BLaER1 treated with 17β-estradiol and CSF1 and Interleukin-3, amounts not matched to agents 10 nM and 100 nM (cell line): Measurements from ENCODE around the gene IL10RB.

Experiments
- H3K27ac ChIP-seq, 11 experiments: shearing (Covaris generic); formaldehyde crosslinking; 2 replicates each; pipeline ENCODE4 v1.8.1; 2022
- H3K27me3 ChIP-seq, 11 experiments: shearing (Covaris generic); formaldehyde crosslinking; 2 replicates each; pipeline ENCODE4 v1.8.1; 2022
- H3K36me3 ChIP-seq, 11 experiments: shearing (Covaris generic); formaldehyde crosslinking; 2 replicates each; pipeline ENCODE4 v1.8.1; 2022
- H3K4me1 ChIP-seq, 10 experiments: shearing (Covaris generic); formaldehyde crosslinking; 2 replicates each; pipeline ENCODE4 v1.8.1; 2022
- H3K4me2 ChIP-seq, 11 experiments: shearing (Covaris generic); formaldehyde crosslinking; 2 replicates each; pipeline ENCODE4 v1.8.1; 2022
- H3K4me3 ChIP-seq, 10 experiments: shearing (Covaris generic); formaldehyde crosslinking; 2 replicates each; pipeline ENCODE4 v1.8.1; 2022
- H3K9ac ChIP-seq, 11 experiments: shearing (Covaris generic); formaldehyde crosslinking; 2 replicates each; pipeline ENCODE4 v1.8.1; 2022
- H3K9me3 ChIP-seq, 11 experiments: shearing (Covaris generic); formaldehyde crosslinking; replicated peaks in 1 of 11; 2 replicates each; pipeline ENCODE4 v1.8.1; 2022
- H4K20me1 ChIP-seq, 11 experiments: shearing (Covaris generic); formaldehyde crosslinking; 2 replicates each; pipeline ENCODE4 v1.8.1; 2022
- Cebpa-rat ChIP-seq, 11 experiments: shearing (Covaris generic); IDR thresholded peaks; 2 replicates each; pipeline ENCODE4 v1.8.1; 2022

IL10RB gene

DNA sequence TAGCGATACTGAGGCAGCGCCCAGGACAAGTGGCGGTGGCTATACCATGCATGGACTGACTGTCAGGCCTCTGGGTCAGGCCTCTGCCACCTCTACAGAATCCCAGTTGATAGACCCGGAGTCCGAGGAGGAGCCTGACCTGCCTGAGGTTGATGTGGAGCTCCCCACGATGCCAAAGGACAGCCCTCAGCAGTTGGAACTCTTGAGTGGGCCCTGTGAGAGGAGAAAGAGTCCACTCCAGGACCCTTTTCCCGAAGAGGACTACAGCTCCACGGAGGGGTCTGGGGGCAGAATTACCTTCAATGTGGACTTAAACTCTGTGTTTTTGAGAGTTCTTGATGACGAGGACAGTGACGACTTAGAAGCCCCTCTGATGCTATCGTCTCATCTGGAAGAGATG is 3.2 kb upstream of the IL10RB start:
- H3K4me1 ChIP-seq, result peaks cover 42 to 89% (median 82%) of the 10 kb centered on the region in 10 experiments

GRCh38 chr21:33264561-33264960 is 1.6 kb upstream of the IL10RB start:
- no peak for TF ChIP-seq Cebpa-rat (IDR thresholded peaks at IDR 0.05)
- Histone ChIP-seq H3K36me3 (peaks cover 29 to 62% (median 43%) of the 10 kb centered on the region in 11 experiments), H3K4me2 (peak overlapping the region in 10 of 11 experiments; percentile 84 to 97 (median 94); a peak in 20 of 22 replicates), H3K9ac (peak overlapping the region; percentile 2 to 99 (median 97); a peak in 17 of 22 replicates), H3K9me3 (no peaks in the 10 kb centered on the region), H3K4me3 (peak overlapping the region in 7 of 10 experiments; percentile 76 to 94 (median 86); a peak in 14 of 20 replicates), H4K20me1 (peaks cover 0 to 14% (median 0%) of the 10 kb centered on the region in 11 experiments; a peak in 6 of 22 replicates), H3K27ac (peak overlapping the region; percentile 88 to 99 (median 94); a peak in 21 of 22 replicates), H3K27me3 (no peaks in the 10 kb centered on the region), H3K4me1 (peaks cover 48 to 87% (median 84%) of the 10 kb centered on the region in 10 experiments)

More for the DNA sequence above, 3.2 kb upstream of the IL10RB start:
- no peak for TF ChIP-seq Cebpa-rat (IDR thresholded peaks at IDR 0.05)
- Histone ChIP-seq H4K20me1 (peaks cover 0 to 5% (median 0%) of the 10 kb centered on the region in 11 experiments; a peak in 2 of 22 replicates), H3K9ac (peak overlapping the region in 10 of 11 experiments; percentile 11 to 98 (median 78); a peak in 14 of 22 replicates), H3K27me3 (no peaks in the 10 kb centered on the region), H3K4me2 (peak overlapping the region; percentile 47 to 97 (median 91); a peak in 18 of 22 replicates), H3K4me3 (peak overlapping the region in 3 of 10 experiments; percentile 1 to 24 (median 2); a peak in 3 of 20 replicates), H3K9me3 (peaks cover 3 to 8% (median 4%) of the 10 kb centered on the region in 11 experiments; a peak in 20 of 22 replicates), H3K27ac (peak overlapping the region; percentile 79 to 99 (median 94)), H3K36me3 (peaks cover 27 to 62% (median 43%) of the 10 kb centered on the region in 11 experiments)

GRCh38 chr21:33265664-33266049 is 510 bp upstream of the IL10RB start:
- H3K4me1 ChIP-seq, result peaks cover 48 to 83% (median 74%) of the 10 kb centered on the region in 10 experiments
- peak in 9 of 11 experiments; percentile 18 to 57 (median 39); a peak in 10 of 22 replicates for TF ChIP-seq Cebpa-rat (IDR thresholded peaks at IDR 0.05)
- H3K4me2 ChIP-seq, result peak overlapping the region; percentile 84 to 97 (median 94)
- peak overlapping the region; percentile 71 to 94 (median 84) for H3K4me3 ChIP-seq
- peak overlapping the region; percentile 88 to 99 (median 97) for H3K9ac ChIP-seq
- no peaks in the 10 kb centered on the region for H3K9me3 ChIP-seq
- H3K36me3 ChIP-seq, result peaks cover 37 to 66% (median 53%) of the 10 kb centered on the region in 11 experiments
- no peaks in the 10 kb centered on the region for H3K27me3 ChIP-seq
- H4K20me1 ChIP-seq, result peaks cover 0 to 10% (median 0%) of the 10 kb centered on the region in 11 experiments; a peak in 6 of 22 replicates
- H3K27ac ChIP-seq, result peak overlapping the region; percentile 88 to 99 (median 94)

GRCh38 chr21:33266789-33267135 is 595 bp downstream of the IL10RB start:
- Histone ChIP-seq H3K9me3 (0 out of 22 replicates have a peak, but pooled peaks cover 0 to 2% (median 0%) of the 10 kb centered on the region in 11 experiments), H3K4me1 (peaks cover 38 to 83% (median 70%) of the 10 kb centered on the region in 10 experiments), H4K20me1 (peaks cover 0 to 18% (median 0%) of the 10 kb centered on the region in 11 experiments; a peak in 7 of 22 replicates), H3K4me2 (peak overlapping the region; percentile 84 to 97 (median 95)), H3K4me3 (peak overlapping the region; percentile 71 to 94 (median 84)), H3K27me3 (no peaks in the 10 kb centered on the region), H3K36me3 (peaks cover 45 to 77% (median 64%) of the 10 kb centered on the region in 11 experiments), H3K9ac (peak overlapping the region; percentile 88 to 99 (median 97)), H3K27ac (peak overlapping the region; percentile 88 to 99 (median 94))
- no peak for TF ChIP-seq Cebpa-rat (IDR thresholded peaks at IDR 0.05)

- peak overlapping the region; percentile 88 to 99 (median 94) for H3K27ac ChIP-seq
- peak overlapping the region; percentile 71 to 94 (median 84) for H3K4me3 ChIP-seq
- no peaks in the 10 kb centered on the region for H3K27me3 ChIP-seq
- no peak for TF ChIP-seq Cebpa-rat (IDR thresholded peaks at IDR 0.05)
- peak overlapping the region; percentile 88 to 99 (median 97) for H3K9ac ChIP-seq
- H3K36me3 ChIP-seq, result peaks cover 48 to 79% (median 69%) of the 10 kb centered on the region in 11 experiments
- peak overlapping the region; percentile 84 to 97 (median 95) for H3K4me2 ChIP-seq
- H3K4me1 ChIP-seq, result peaks cover 34 to 82% (median 65%) of the 10 kb centered on the region in 10 experiments
- peaks cover 0 to 23% (median 0%) of the 10 kb centered on the region in 11 experiments; a peak in 8 of 22 replicates for H4K20me1 ChIP-seq
- peaks cover 0 to 7% (median 0%) of the 10 kb centered on the region in 11 experiments; a peak in 2 of 22 replicates for H3K9me3 ChIP-seq
Measured at GRCh38 chr21:33267250-33267649, 1.1 kb downstream of the IL10RB start.

GRCh38 chr21:33268393-33268736 is 2.2 kb downstream of the IL10RB start:
- Histone ChIP-seq H3K4me1 (peaks cover 35 to 82% (median 57%) of the 10 kb centered on the region in 10 experiments), H3K4me2 (peak overlapping the region in 10 of 11 experiments; percentile 84 to 97 (median 95); a peak in 18 of 22 replicates), H3K9me3 (peaks cover 0 to 18% (median 6%) of the 10 kb centered on the region in 11 experiments; a peak in 14 of 22 replicates), H3K4me3 (peak overlapping the region in 6 of 10 experiments; percentile 81 to 94 (median 88); a peak in 10 of 20 replicates), H3K27ac (peak overlapping the region in 8 of 11 experiments; percentile 91 to 99 (median 96); a peak in 12 of 22 replicates), H3K9ac (peak overlapping the region in 6 of 11 experiments; percentile 95 to 99 (median 98); a peak in 11 of 22 replicates), H3K36me3 (peaks cover 51 to 79% (median 69%) of the 10 kb centered on the region in 11 experiments), H4K20me1 (peaks cover 0 to 34% (median 0%) of the 10 kb centered on the region in 11 experiments; a peak in 8 of 22 replicates), H3K27me3 (no peaks in the 10 kb centered on the region)
- no peak for TF ChIP-seq Cebpa-rat (IDR thresholded peaks at IDR 0.05)

- H3K27me3 ChIP-seq, result no peaks in the 10 kb centered on the region
- peaks cover 2 to 24% (median 12%) of the 10 kb centered on the region in 11 experiments; a peak in 19 of 22 replicates for H3K9me3 ChIP-seq
- H3K36me3 ChIP-seq, result peaks cover 51 to 79% (median 69%) of the 10 kb centered on the region in 11 experiments
- peaks cover 35 to 77% (median 53%) of the 10 kb centered on the region in 10 experiments for H3K4me1 ChIP-seq
- peak overlapping the region in 5 of 11 experiments; percentile 95 to 99 (median 98); a peak in 8 of 22 replicates for H3K9ac ChIP-seq
- peak overlapping the region in 4 of 10 experiments; percentile 86 to 94 (median 91); a peak in 7 of 20 replicates for H3K4me3 ChIP-seq
- H4K20me1 ChIP-seq, result peaks cover 0 to 40% (median 0%) of the 10 kb centered on the region in 11 experiments; a peak in 8 of 22 replicates
- TF ChIP-seq Cebpa-rat (IDR thresholded peaks at IDR 0.05), result no peak
- peak overlapping the region in 8 of 11 experiments; percentile 84 to 97 (median 95); a peak in 15 of 22 replicates for H3K4me2 ChIP-seq
- H3K27ac ChIP-seq, result peak overlapping the region in 7 of 11 experiments; percentile 94 to 99 (median 97); a peak in 10 of 22 replicates
Measured at GRCh38 chr21:33268737-33269441, 2.7 kb downstream of the IL10RB start.

DNA sequence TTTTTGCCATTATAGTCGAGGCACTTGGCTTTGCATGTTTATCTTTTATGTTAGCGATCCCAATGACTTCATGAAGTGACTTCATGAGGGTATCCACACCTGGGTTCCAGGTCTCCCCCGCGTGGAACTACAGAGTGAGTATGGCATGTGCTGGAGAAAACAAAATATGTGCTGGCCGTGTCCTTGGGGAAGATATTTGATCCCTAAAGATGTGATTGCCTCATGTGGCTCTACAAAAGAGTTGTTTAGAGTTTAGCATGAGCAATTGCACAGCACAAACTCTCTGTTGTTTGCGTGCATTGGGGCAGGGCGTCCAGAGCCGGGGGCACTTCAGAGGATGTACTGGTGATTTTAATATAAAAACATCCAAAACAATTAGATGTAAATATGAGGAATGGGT is 4.8 kb downstream of the IL10RB start:
- TF ChIP-seq Cebpa-rat (IDR thresholded peaks at IDR 0.05), result no peak
- H3K9me3 ChIP-seq, result peaks cover 11 to 45% (median 30%) of the 10 kb centered on the region in 11 experiments; a peak in 20 of 22 replicates
- H3K4me2 ChIP-seq, result peak overlapping the region in 3 of 11 experiments; percentile 1 to 23 (median 11); a peak in 1 of 22 replicates
- no peak overlapping the region for H3K27ac ChIP-seq
- H4K20me1 ChIP-seq, result peaks cover 0 to 48% (median 0%) of the 10 kb centered on the region in 11 experiments; a peak in 8 of 22 replicates
- H3K4me3 ChIP-seq, result no peak overlapping the region
- peaks cover 71 to 87% (median 81%) of the 10 kb centered on the region in 11 experiments for H3K36me3 ChIP-seq
- no peaks in the 10 kb centered on the region for H3K27me3 ChIP-seq
- H3K4me1 ChIP-seq, result peaks cover 22 to 59% (median 36%) of the 10 kb centered on the region in 10 experiments
- no peak overlapping the region for H3K9ac ChIP-seq
